Measurements from ENCODE around the gene EPDR1. TPM values are rescaled to one million over a fixed set of nuclear protein-coding genes. Genes with fewer than 3 reads are reported as not detected.

EPDR1 gene
- total RNA-seq, 1 donor from 2014 or later, result 26.4 TPM

- Histone ChIP-seq H3K36me3 (ENCODE audit: control insufficient read depth, insufficient read depth, low read length) (no peaks in the 10 kb centered on the region), H3K4me3 (ENCODE audit: low read depth, low read length) (no peak overlapping the region), H3K27me3 (ENCODE audit: control insufficient read depth, insufficient read depth, low read length) (no peaks in the 10 kb centered on the region)
- TF ChIP-seq CTCF (IDR thresholded peaks at IDR 0.05; ENCODE audit: insufficient read depth, low read length, poor library complexity, severe bottlenecking), result no peak
- DNase-seq (ENCODE audit: low read depth), result no peak
Measured at GRCh38 chr7:37990337-37990736, 69.9 kb downstream of the EPDR1 start.

GRCh38 chr7:37993060-37993501 is 72.6 kb downstream of the EPDR1 start:
- Histone ChIP-seq H3K4me3 (ENCODE audit: low read depth, low read length) (no peak overlapping the region), H3K36me3 (ENCODE audit: control insufficient read depth, insufficient read depth, low read length) (no peaks in the 10 kb centered on the region), H3K27me3 (ENCODE audit: control insufficient read depth, insufficient read depth, low read length) (no peaks in the 10 kb centered on the region)
- DNase-seq (ENCODE audit: low read depth), result no peak
- no peak for TF ChIP-seq CTCF (IDR thresholded peaks at IDR 0.05; ENCODE audit: insufficient read depth, low read length, poor library complexity, severe bottlenecking)

GRCh38 chr7:37999673-38000072 is 79.2 kb downstream of the EPDR1 start:
- DNase-seq (ENCODE audit: low read depth), result no peak
- Histone ChIP-seq H3K27me3 (ENCODE audit: control insufficient read depth, insufficient read depth, low read length) (no peaks in the 10 kb centered on the region), H3K4me3 (ENCODE audit: low read depth, low read length) (no peak overlapping the region), H3K36me3 (ENCODE audit: control insufficient read depth, insufficient read depth, low read length) (no peaks in the 10 kb centered on the region)
- TF ChIP-seq CTCF (IDR thresholded peaks at IDR 0.05; ENCODE audit: insufficient read depth, low read length, poor library complexity, severe bottlenecking), result no peak

DNA sequence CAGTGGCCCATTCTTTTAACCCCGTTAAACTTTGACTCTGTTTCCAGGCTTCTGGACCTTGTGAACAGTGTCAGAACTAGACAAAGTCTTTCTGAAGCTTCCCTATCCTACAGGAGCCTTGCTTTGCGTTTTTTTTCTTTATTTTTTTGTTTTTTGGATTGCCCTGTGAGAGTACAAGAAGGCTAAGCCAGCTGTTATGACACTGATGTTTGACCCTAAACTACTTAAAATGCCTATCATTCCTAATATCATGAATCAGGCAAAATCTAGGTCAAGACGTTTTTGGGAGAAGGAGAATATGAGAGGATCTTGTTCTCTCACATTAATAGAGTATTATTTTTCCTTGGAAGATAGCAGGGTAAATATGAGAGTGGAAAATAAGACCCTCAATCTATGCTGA is 79.8 kb downstream of the EPDR1 start:
- no peak overlapping the region for H3K4me3 ChIP-seq (ENCODE audit: low read depth, low read length)
- no peaks in the 10 kb centered on the region for H3K36me3 ChIP-seq (ENCODE audit: control insufficient read depth, insufficient read depth, low read length)
- TF ChIP-seq CTCF (IDR thresholded peaks at IDR 0.05; ENCODE audit: insufficient read depth, low read length, poor library complexity, severe bottlenecking), result no peak
- no peaks in the 10 kb centered on the region for H3K27me3 ChIP-seq (ENCODE audit: control insufficient read depth, insufficient read depth, low read length)
- no peak for DNase-seq (ENCODE audit: low read depth)

Other genes starting within 250 kb of the EPDR1 start
- gene GPR141, start 236.9 kb upstream of the EPDR1 start, total RNA-seq, result not detected in 2 replicates
- not detected in 2 replicates for gene NME8, start 72.0 kb upstream of the EPDR1 start, total RNA-seq
- 0.21 TPM in 1 of 2 replicates, not detected in the other for gene SFRP4, start 3.8 kb upstream of the EPDR1 start, total RNA-seq

All from kidney epithelial cell (primary cell).